BLaER1 treated with 17β-estradiol and CSF1 and Interleukin-3, amounts not matched to agents 10 nM and 100 nM (cell line): ENCODE data around the gene NOC2L.

Source experiments
- H3K27ac ChIP-seq, 11 experiments: shearing (Covaris generic); formaldehyde crosslinking; 2 replicates each; pipeline ENCODE4 v1.8.1; 2022
- H3K27me3 ChIP-seq, 11 experiments: shearing (Covaris generic); formaldehyde crosslinking; 2 replicates each; pipeline ENCODE4 v1.8.1; 2022
- H3K36me3 ChIP-seq, 11 experiments: shearing (Covaris generic); formaldehyde crosslinking; 2 replicates each; pipeline ENCODE4 v1.8.1; 2022
- H3K4me1 ChIP-seq, 10 experiments: shearing (Covaris generic); formaldehyde crosslinking; 2 replicates each; pipeline ENCODE4 v1.8.1; 2022
- H3K4me2 ChIP-seq, 11 experiments: shearing (Covaris generic); formaldehyde crosslinking; 2 replicates each; pipeline ENCODE4 v1.8.1; 2022
- H3K4me3 ChIP-seq, 10 experiments: shearing (Covaris generic); formaldehyde crosslinking; 2 replicates each; pipeline ENCODE4 v1.8.1; 2022
- H3K9ac ChIP-seq, 11 experiments: shearing (Covaris generic); formaldehyde crosslinking; 2 replicates each; pipeline ENCODE4 v1.8.1; 2022
- H3K9me3 ChIP-seq, 11 experiments: shearing (Covaris generic); formaldehyde crosslinking; replicated peaks in 1 of 11; 2 replicates each; pipeline ENCODE4 v1.8.1; 2022
- H4K20me1 ChIP-seq, 11 experiments: shearing (Covaris generic); formaldehyde crosslinking; 2 replicates each; pipeline ENCODE4 v1.8.1; 2022
- Cebpa-rat ChIP-seq, 11 experiments: shearing (Covaris generic); IDR thresholded peaks; 2 replicates each; pipeline ENCODE4 v1.8.1; 2022

Gene NOC2L

GRCh38 chr1:963746-964525 lies 4.9 kb upstream of the NOC2L start:
- peaks cover 6 to 34% (median 16%) of the 10 kb centered on the region in 11 experiments; a peak in 19 of 22 replicates for H3K27me3 ChIP-seq

GRCh38 chr1:963301-963651 lies 4.2 kb upstream of the NOC2L start:
- H3K27ac ChIP-seq, result no peak overlapping the region
- H3K9ac ChIP-seq, result no peak overlapping the region
- peaks cover 6 to 34% (median 16%) of the 10 kb centered on the region in 11 experiments; a peak in 19 of 22 replicates for H3K27me3 ChIP-seq
- no peak overlapping the region for H3K4me3 ChIP-seq
- peaks cover 0 to 57% (median 26%) of the 10 kb centered on the region in 11 experiments; a peak in 18 of 22 replicates for H4K20me1 ChIP-seq
- H3K36me3 ChIP-seq, result peaks cover 11 to 31% (median 22%) of the 10 kb centered on the region in 11 experiments
- H3K4me2 ChIP-seq, result no peak overlapping the region
- no peak for TF ChIP-seq Cebpa-rat (IDR thresholded peaks at IDR 0.05)
- peaks cover 35 to 50% (median 41%) of the 10 kb centered on the region in 10 experiments for H3K4me1 ChIP-seq
- no peaks in the 10 kb centered on the region for H3K9me3 ChIP-seq

More at GRCh38 chr1:963746-964525, 4.9 kb upstream of the NOC2L start:
- Histone ChIP-seq H3K4me3 (no peak overlapping the region), H3K27ac (no peak overlapping the region), H3K36me3 (peaks cover 11 to 31% (median 22%) of the 10 kb centered on the region in 11 experiments), H3K4me1 (peaks cover 32 to 48% (median 40%) of the 10 kb centered on the region in 10 experiments), H3K9ac (no peak overlapping the region), H3K9me3 (no peaks in the 10 kb centered on the region), H3K4me2 (no peak overlapping the region), H4K20me1 (peaks cover 0 to 58% (median 20%) of the 10 kb centered on the region in 11 experiments; a peak in 17 of 22 replicates)
- no peak for TF ChIP-seq Cebpa-rat (IDR thresholded peaks at IDR 0.05)

GRCh38 chr1:962381-963300 lies 3.6 kb upstream of the NOC2L start:
- Histone ChIP-seq H3K27ac (no peak overlapping the region), H4K20me1 (peaks cover 0 to 56% (median 31%) of the 10 kb centered on the region in 11 experiments; a peak in 19 of 22 replicates), H3K9ac (no peak overlapping the region), H3K9me3 (no peaks in the 10 kb centered on the region), H3K4me3 (no peak overlapping the region), H3K4me1 (peaks cover 39 to 54% (median 46%) of the 10 kb centered on the region in 10 experiments), H3K4me2 (no peak overlapping the region; a peak in 1 of 22 replicates), H3K36me3 (peaks cover 11 to 31% (median 22%) of the 10 kb centered on the region in 11 experiments), H3K27me3 (peaks cover 6 to 28% (median 15%) of the 10 kb centered on the region in 11 experiments; a peak in 19 of 22 replicates)
- no peak for TF ChIP-seq Cebpa-rat (IDR thresholded peaks at IDR 0.05)

GRCh38 chr1:961132-961669 lies 2.1 kb upstream of the NOC2L start:
- peak overlapping the region; percentile 84 to 100 (median 96) for H3K4me3 ChIP-seq
- peak overlapping the region; percentile 32 to 75 (median 70); a peak in 17 of 22 replicates for H3K27ac ChIP-seq
- H4K20me1 ChIP-seq, result peaks cover 0 to 70% (median 45%) of the 10 kb centered on the region in 11 experiments; a peak in 19 of 22 replicates
- H3K36me3 ChIP-seq, result peaks cover 21 to 45% (median 35%) of the 10 kb centered on the region in 11 experiments
- H3K4me2 ChIP-seq, result peak overlapping the region; percentile 91 to 100 (median 97)
- H3K4me1 ChIP-seq, result peaks cover 43 to 55% (median 48%) of the 10 kb centered on the region in 10 experiments
- peaks cover 6 to 23% (median 11%) of the 10 kb centered on the region in 11 experiments; a peak in 19 of 22 replicates for H3K27me3 ChIP-seq
- no peaks in the 10 kb centered on the region for H3K9me3 ChIP-seq
- TF ChIP-seq Cebpa-rat (IDR thresholded peaks at IDR 0.05), result no peak
- H3K9ac ChIP-seq, result peak overlapping the region; percentile 70 to 92 (median 86)

GRCh38 chr1:960363-961131 lies 1.5 kb upstream of the NOC2L start, which contains the start of gene KLHL17:
Gene KLHL17 (plus strand): TSS chr1:960584. CDS start chr1:960694, 110 bp downstream.
- Histone ChIP-seq H3K9me3 (no peaks in the 10 kb centered on the region), H4K20me1 (peaks cover 0 to 71% (median 45%) of the 10 kb centered on the region in 11 experiments; a peak in 19 of 22 replicates), H3K27ac (peak within 1 kb of the TSS; percentile 32 to 84 (median 70); a peak in 21 of 22 replicates), H3K4me2 (peak within 1 kb of the TSS; percentile 91 to 100 (median 97)), H3K9ac (peak within 1 kb of the TSS; percentile 70 to 92 (median 86)), H3K36me3 (peaks cover 21 to 50% (median 41%) of the 10 kb centered on the region in 11 experiments), H3K27me3 (peaks cover 6 to 17% (median 7%) of the 10 kb centered on the region in 11 experiments; a peak in 18 of 22 replicates), H3K4me3 (peak within 1 kb of the TSS; percentile 84 to 100 (median 96)), H3K4me1 (peaks cover 43 to 55% (median 48%) of the 10 kb centered on the region in 10 experiments)
- TF ChIP-seq Cebpa-rat (IDR thresholded peaks at IDR 0.05), result no peak

GRCh38 chr1:959731-960362 lies 791 bp upstream of the NOC2L start:
- Histone ChIP-seq H3K4me1 (peaks cover 49 to 58% (median 52%) of the 10 kb centered on the region in 10 experiments), H3K9ac (peak overlapping the region; percentile 70 to 92 (median 86)), H3K27me3 (peaks cover 6 to 17% (median 7%) of the 10 kb centered on the region in 11 experiments; a peak in 18 of 22 replicates), H3K36me3 (peaks cover 23 to 50% (median 45%) of the 10 kb centered on the region in 11 experiments), H3K27ac (peak overlapping the region; percentile 32 to 84 (median 70); a peak in 21 of 22 replicates), H3K4me2 (peak overlapping the region; percentile 91 to 100 (median 97)), H3K9me3 (no peaks in the 10 kb centered on the region), H3K4me3 (peak overlapping the region; percentile 84 to 100 (median 96)), H4K20me1 (peaks cover 0 to 72% (median 51%) of the 10 kb centered on the region in 11 experiments; a peak in 19 of 22 replicates)
- TF ChIP-seq Cebpa-rat (IDR thresholded peaks at IDR 0.05), result no peak

- Histone ChIP-seq H3K27ac (no peak overlapping the region), H3K4me1 (peaks cover 47 to 54% (median 51%) of the 10 kb centered on the region in 10 experiments), H3K9ac (peak overlapping the region in 9 of 11 experiments; percentile 19 to 94 (median 89); a peak in 10 of 22 replicates), H3K9me3 (no peaks in the 10 kb centered on the region), H3K36me3 (peaks cover 44 to 61% (median 58%) of the 10 kb centered on the region in 11 experiments), H3K4me2 (peak overlapping the region; percentile 84 to 99 (median 96); a peak in 21 of 22 replicates), H3K27me3 (peaks cover 6 to 17% (median 7%) of the 10 kb centered on the region in 11 experiments; a peak in 18 of 22 replicates), H3K4me3 (no peak overlapping the region), H4K20me1 (peaks cover 0 to 82% (median 78%) of the 10 kb centered on the region in 11 experiments; a peak in 19 of 22 replicates)
- no peak for TF ChIP-seq Cebpa-rat (IDR thresholded peaks at IDR 0.05)
Observed at GRCh38 chr1:956636-957035, 2.4 kb downstream of the NOC2L start.
